CMK (cell line): ENCODE measurements around the gene SLC27A3.

Experiments
- DNase-seq: peaks from one replicate; pipeline ENCODE4 v3.0.0-alpha.2; 2010; ENCODE audit warnings: low read depth

SLC27A3 gene

GRCh38 chr1:153799566-153800465, 24.6 kb downstream of the SLC27A3 start:
- DNase-seq = no peak

GRCh38 chr1:153800516-153800915, 25.3 kb downstream of the SLC27A3 start:
- DNase-seq = no peak

- DNase-seq = no peak
Measured at GRCh38 chr1:153801028-153801625, 25.9 kb downstream of the SLC27A3 start.

GRCh38 chr1:153801786-153802697, 26.8 kb downstream of the SLC27A3 start:
- DNase-seq = no peak

GRCh38 chr1:153803470-153804056, 28.4 kb downstream of the SLC27A3 start:
- no peak for DNase-seq

- DNase-seq = no peak
Measured at GRCh38 chr1:153804112-153804511, 28.9 kb downstream of the SLC27A3 start.

- DNase-seq = no peak
Measured at GRCh38 chr1:153805042-153805745, 30.0 kb downstream of the SLC27A3 start.

GRCh38 chr1:153805886-153806719, 30.9 kb downstream of the SLC27A3 start:
- DNase-seq = no peak

GRCh38 chr1:153816283-153816889, 41.2 kb downstream of the SLC27A3 start:
- DNase-seq = no peak

- DNase-seq = no peak
Measured at GRCh38 chr1:153818876-153819275, 43.7 kb downstream of the SLC27A3 start.

- DNase-seq = no peak
Measured at GRCh38 chr1:153827168-153827964, 52.2 kb downstream of the SLC27A3 start.
